ENCODE results near the gene KAT5.

DNA sequence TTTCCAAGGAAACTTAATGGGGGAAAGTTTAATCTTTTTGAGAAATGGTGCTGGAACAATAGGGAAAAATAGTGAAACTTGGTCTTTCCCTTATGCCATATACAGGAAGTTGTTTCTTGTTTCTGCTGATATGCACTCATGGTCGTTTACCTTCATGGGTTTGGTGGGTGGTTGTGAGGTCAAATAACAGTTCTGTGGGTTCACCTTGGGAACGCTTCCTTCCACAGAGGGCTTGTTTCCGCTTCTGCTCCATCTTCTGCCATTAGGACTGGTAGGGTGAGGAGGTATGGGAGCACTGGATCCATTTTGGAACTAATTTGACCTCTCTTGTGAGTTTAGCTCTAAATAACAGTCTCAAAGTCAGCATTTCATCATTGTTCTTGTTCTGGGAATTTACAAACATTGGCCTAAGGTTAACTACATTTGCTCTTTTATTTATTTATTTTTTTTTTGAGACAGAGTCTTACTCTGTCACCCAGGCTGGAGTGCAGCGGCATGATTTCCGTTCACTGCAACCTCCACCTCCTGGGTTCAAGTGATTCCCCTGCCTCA is 31.8 kb upstream of the KAT5 start:
- TF ChIP-seq RCOR2 (CRISPR knock-in tag; IDR thresholded peaks at IDR 0.05) (no peak), RFX5 (IDR thresholded peaks at IDR 0.05; ENCODE audit: low read depth, low read length) (no peak), MAFF (IDR thresholded peaks at IDR 0.05; ENCODE audit: low read depth, low read length) (no peak), RAD21 (CRISPR knock-in tag; IDR thresholded peaks at IDR 0.05) (no peak), EZH2 (conservative IDR thresholded peaks at IDR 0.05; ENCODE audit: low read depth, low read length) (no peak), TARDBP (CRISPR knock-in tag; IDR thresholded peaks at IDR 0.05) (no peak), POLR2A (IDR thresholded peaks at IDR 0.05; ENCODE audit: insufficient read depth in 1 of 2, low read depth in 2 of 2, low read length in 2 of 2) (no peak), RXRA (CRISPR knock-in tag; IDR thresholded peaks at IDR 0.05) (no peak)
- TF ChIP-seq, protein P1, sequence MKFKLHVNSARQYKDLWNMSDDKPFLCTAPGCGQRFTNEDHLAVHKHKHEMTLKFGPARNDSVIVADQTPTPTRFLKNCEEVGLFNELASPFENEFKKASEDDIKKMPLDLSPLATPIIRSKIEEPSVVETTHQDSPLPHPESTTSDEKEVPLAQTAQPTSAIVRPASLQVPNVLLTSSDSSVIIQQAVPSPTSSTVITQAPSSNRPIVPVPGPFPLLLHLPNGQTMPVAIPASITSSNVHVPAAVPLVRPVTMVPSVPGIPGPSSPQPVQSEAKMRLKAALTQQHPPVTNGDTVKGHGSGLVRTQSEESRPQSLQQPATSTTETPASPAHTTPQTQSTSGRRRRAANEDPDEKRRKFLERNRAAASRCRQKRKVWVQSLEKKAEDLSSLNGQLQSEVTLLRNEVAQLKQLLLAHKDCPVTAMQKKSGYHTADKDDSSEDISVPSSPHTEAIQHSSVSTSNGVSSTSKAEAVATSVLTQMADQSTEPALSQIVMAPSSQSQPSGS (CRISPR knock-in tag; IDR thresholded peaks at IDR 0.05), result no peak
